Stimulated activated CD8-positive, alpha-beta memory T cell treated with anti-CD3 and anti-CD28 coated beads, Interleukin-15, amount 100 ng/mL, for 24 hours (primary cell): ENCODE data around the gene FPGS.
"Not testable (repeated sequence)": the region's sequence is repeated elsewhere in the genome, so short reads cannot be mapped to it uniquely, and the experiment has no call there.

ENCODE experiments used
- DNase-seq: peaks from one replicate; pipeline ENCODE4 v3.0.0-alpha.2; 2020; ENCODE audit warnings: low read depth

Gene FPGS

DNA sequence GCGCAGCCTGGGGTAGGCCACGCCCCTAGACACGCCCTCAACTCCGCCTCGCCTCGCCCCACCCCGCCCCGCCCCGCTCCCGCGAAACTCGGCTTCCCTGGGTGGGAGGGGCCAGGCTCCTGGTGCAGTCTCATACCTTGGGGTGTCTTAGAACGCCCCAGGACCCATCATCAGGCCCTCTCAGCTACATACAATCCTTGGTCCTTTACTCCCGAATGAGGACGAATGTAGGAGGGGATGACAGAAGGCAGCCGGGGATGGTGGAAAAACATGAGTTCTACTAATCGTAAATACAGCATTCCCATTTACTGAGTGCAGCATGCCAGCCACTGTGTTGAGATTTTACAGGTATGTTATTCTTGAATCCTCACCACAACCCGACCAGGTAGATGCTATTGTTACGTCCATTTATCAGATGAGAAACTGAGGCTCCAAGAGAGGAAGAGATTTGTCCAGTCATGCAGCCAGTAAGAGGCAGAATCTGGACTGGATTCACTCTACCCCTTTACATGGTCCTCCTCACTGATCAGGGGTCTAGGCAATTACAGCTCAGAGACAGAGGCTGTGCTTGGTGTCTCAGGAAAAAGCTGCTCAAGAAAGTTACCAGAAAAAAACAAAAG lies 31.0 kb upstream of the FPGS start:
- no peak for DNase-seq

DNA sequence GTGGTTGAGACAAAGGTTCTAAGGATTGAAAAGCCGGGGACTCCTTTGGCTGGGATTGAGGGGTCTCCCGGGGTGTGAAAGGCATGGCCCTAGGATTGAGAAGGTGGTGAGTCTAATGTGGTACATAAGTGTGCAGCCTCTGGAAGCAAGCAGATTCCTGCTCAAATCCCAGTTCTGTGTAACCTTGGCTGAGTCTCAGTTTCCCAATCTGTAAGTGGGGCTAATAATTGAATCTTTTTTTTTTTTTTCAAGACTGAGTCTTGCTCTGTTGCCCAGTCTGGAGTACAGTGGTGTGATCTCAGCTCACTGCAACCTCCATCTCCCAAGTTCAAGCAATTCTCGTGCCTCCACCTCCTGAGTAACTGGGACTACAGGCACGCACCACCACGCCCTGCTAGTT lies 30.1 kb upstream of the FPGS start:
- no peak for DNase-seq

DNA sequence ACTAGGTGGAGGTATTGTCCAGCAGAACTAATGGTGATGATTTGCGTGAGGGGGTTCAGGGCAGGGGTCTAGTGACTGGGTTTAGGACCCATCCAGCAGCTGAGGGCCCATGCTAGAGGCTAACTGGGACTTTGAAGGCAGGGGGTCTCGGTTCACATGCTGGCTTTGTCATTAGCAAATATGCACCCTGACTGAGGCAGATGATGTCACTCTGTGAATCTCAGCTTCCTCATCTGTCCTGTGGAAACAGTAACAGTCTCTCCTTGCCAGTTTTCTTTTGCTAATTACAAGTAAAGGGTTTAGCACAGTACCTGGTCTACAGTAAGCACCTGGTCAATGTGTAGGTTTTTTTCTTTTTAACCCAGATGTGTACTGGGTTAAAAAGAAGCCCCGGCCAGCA lies 29.4 kb upstream of the FPGS start:
- no peak for DNase-seq

DNA sequence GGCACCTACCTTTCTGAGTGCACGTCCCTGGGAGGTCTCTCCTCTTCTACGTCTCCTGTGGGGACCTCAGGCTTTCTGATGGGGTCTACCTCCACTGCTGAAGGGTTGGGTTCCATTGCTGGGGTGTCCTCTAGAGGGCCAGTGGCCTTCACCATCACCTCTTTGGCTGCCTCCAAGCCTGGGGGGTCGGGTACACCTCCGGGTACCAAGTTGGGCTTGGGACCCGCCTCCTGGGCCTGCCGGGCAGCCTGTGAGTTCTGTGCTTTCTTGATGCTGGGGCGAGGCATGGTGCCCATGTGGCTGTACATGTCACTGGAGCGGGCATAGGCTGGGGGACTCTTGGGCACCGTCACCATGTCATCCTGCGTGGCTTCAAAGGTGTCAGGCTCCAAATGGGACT lies 28.7 kb upstream of the FPGS start:
- no peak for DNase-seq

DNA sequence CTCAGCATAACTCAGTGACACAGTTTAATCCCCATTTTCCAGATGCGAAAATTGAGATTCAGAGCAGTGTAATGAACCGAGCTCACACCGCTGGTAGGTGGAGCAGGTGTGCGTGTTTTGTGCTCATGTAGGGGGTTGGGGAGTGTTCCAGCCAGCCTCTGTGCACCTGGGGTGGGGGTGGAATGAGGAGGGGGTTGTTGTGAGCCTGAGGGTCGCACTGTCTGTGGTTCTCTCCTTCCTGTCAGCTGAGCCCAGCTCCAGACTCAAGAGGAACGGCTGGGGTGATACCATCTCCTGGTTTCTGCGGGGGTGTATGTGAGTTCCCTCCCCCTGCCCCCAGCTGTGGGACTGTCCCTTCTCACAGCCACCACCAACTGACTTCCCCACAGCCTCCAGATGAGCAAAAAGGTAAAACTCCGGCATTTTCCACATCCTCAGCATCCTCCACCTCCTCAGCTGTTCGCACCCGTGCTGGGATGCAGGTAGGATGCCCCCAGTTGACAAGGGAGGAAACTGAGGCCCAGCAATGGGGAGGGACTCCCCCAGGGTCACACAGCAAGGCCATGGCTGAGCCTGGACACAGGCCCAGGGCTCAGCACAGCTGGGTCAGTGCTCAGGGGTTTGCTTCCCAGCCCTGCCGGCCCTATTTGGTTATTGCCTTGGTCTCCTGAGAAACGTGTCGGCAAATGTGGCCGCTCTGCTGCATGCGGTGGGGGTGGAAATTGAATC lies 26.3 kb upstream of the FPGS start:
- DNase-seq, result no peak

DNA sequence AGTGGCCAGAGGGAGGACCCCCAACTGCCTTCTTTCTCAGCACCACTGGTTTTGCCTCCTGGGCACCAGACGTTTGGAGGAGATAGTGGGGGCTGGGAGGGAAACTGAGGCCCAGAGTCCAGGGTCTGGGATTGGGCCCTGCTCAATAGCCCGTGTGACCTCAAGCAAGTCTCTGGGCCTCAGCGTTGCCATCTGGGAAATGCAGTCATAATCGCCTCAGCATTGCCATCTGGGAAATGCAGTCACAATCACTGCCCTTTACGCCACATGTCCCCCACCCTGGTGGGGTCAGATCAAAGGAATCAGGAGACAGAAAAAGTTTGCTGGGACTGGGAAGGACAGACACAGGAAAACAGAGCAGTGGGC lies 25.8 kb upstream of the FPGS start:
- no peak for DNase-seq

DNA sequence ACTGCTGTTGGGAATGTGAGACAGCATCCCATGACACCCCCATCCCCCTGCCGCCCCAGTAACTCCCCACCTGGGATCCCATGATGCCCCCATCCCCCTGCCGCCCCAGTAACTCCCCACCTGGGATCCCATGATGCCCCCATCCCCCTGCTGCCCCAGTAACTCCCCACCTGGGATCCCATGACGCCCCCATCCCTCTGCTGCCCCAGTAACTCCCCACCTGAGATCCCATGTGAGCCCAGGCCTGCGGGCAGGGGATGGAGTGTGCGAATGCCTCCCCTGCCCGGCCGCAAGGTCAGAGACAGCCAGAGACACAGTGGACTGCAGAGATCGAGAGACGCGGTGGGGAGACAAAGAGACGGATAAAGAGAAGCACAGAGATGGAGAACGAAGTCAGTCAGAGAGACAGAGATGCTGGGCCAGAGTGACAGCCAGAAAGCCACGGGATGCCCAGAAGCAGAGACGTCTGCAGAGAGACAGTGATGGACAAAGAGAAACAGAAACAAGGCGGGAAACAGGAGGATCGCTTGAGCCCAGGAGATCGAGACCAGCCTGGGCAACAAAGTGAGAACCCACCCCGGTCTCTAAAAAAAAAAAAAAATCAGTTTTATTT lies 25.2 kb upstream of the FPGS start:
- DNase-seq, result no peak

DNA sequence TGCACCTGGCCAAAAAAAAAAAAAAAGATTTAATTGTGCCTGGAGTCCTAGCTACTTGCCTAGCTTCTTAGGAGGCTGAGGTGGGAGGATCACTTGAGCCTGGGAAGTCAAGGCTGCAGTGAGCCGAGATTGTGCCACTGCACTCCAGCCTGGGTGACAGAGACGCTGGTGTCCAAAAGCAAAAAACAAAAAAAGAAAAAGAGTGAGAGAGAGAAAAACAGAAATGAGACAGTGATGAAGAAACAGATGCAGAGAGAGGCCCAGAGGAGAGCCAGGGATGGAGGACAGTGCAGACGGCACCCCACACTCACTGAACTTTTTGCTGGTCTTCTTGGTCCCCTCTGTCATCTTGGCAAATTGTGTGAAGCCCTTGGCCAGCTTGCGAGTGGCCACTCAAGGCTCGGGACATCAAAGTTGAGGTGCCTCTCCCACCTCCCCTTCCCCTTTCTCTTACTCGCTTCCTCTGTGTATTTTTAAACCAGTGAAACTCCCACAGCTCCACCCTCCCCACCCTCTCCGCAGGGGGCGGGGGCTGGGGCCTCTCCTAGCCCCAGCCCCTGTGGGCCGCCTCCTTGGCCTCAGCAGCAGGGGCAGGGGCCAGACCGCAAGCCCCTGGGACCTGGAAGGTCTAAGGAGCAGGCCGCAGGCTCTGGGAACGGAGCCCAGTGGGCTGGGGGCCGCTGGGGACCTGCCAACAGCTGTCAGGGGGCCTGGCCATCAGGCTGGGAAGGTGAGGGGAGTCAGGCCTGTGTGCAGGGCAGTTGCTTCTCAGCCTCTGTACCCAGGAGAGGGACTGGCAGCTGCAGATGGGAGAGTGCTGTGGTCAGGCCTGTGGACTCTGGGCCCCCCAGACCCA lies 24.2 kb upstream of the FPGS start, which contains the start of gene SH2D3C:
Gene SH2D3C, minus strand, starts transcription at position 387 of the 856 bp plus-strand sequence. Its CDS starts 39 bp downstream, at position 348.
- no peak for DNase-seq

DNA sequence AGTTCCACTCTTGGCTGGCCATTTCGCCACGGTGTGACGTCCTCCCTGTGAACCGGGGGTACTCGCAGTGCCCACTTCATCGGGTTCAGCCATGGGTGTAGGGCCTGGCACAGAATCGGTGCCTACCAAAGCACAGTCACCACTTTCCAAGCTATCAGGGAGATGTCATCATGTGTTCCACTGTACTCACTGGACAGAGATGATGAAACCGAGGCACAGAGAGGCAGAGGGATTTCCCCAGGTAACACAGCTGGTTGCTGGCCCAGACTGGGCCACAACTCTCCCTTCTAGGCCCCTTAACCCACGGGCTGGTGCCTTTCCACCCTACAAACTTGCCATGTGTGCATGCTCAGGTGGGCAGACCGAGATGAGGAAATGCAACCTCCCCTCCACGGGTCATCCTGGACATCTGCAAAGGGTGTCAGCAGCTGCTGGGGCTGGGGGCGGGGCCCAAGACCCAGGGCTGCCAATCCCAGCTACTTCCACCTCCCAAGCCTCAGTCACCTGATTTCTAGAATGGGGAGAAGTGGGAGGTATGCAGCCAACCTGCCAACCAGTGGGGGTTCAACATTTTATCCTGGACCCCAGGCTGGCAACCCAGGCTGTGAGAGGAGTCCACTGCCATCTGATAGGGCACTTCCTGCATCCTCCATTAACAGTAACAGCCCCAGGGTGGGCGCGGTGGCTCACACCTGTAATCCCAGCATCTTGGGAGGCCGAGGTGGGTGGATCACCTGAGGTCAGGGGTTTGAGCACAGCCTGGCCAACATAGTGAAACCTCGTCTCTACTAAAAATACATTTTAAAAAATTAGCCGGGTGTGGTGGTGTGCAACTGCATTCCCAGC lies 23.3 kb upstream of the FPGS start:
- no peak for DNase-seq

DNA sequence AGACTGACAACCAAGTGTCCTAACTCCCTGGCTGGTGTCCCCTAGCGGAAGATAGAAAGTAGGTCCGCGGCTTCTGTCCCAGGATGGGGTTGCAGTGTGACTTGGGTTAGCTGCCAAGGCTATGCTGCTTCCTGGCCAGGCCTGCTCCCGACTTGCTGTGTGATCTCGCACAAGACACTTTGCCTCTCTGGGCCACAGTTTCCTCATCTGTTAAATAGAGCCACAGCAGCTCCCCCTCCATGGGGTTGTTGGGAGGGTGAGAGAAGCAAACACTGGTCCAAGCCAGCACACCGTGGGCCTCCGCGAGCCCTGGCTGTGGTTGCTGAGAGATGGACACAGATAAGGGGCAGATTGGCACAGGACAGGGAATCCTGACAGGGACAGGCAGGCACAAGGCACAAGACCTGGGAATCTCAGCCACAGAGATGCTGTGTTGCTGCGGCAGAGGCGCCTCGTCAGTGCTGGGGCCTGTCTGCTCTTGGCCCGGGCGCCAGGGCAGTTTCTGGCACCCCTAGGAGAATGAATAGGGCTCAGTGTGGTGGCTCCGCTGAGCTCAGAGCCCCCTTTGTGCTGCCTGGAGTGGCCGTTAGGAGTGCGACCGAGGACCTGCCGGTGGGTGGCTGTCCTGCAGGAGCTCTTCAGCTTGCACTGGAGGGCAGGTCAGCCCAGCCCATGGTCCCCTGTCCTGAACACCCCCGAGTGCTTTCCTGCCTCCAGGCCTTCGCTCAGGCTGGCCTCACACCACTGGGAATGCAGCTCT lies 22.4 kb upstream of the FPGS start:
- no peak for DNase-seq

DNA sequence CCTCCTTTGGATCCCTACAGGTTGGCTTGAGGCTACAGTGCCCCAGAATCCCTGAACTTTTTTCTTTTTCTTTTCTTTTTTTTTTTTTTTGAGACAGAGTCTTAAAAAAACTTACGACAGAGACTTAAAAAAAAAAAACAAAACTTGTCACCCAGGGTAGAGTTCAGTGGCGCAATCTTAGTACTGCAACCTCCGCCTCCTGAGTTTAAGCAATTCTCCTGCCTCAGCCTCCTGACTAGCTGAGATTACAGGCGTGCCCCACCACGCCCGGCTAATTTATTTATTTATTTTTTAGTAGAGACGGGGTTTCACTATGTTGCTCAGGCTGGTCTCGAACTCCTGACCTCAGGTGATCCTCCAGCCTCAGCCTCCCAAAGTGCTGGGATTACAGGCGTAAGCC lies 21.8 kb upstream of the FPGS start:
- DNase-seq, result not testable (repeated sequence)

DNA sequence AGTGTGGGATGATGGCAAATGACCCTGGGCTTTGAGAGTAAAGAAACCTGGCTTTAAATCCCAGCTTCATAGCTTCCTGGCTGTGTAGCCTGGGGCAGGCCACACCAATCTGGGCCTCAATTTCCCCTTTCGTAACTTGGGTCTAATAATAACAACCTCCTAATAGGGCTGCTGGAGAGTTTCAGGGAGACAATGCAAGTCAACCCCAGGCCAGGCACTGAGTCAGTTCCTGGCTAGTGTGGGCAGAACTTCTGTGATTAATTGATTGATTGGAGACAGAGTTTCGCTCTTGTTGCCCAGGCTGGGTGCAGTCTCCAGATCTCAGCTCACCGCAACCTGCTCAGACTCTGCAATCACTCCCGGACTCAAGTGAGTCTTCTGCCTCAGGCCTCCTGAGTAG lies 20.9 kb upstream of the FPGS start:
- no peak for DNase-seq

DNA sequence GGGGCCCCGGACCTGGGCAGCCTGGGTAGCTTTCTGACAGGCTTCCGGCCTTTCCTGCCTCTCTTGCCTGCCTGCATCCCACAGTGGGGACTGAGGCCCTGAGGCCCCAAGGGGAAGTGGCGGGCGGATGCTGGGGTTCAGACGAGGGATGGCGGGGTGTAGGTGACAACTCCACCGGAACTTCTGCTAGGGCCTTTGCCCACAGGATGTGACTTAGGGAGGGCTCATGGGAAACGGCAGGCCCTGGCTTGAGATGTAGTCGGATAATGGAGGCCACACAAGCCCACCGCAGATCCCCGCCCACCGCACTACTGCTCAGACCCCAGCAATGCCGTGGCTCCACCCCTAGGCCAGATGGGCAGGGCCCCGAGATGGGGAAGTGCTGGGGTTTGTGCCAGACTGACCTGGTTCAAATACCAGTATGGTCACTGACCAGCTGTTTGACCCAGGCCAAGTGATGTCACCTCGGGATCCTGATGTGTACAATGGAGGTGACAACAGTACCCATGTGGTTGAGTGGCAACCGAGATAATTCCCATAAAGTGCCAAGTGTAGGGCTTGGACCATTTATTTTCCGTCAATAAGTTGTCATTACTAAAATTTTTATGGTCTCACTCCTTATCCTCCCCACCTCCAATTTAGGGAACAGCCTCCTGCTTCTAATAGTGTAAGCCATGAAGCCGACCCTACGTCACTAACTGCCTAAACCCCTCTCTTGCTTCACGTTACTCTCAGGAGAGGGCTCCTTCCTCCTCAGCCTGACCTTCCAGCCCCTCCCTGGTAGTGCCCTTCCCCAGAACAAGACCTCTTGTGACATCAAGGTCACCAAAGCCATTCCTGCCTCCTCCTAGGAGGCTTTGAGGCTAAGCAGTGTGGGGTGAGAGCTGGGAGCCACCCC lies 19.3 kb upstream of the FPGS start:
- DNase-seq, result no peak

DNA sequence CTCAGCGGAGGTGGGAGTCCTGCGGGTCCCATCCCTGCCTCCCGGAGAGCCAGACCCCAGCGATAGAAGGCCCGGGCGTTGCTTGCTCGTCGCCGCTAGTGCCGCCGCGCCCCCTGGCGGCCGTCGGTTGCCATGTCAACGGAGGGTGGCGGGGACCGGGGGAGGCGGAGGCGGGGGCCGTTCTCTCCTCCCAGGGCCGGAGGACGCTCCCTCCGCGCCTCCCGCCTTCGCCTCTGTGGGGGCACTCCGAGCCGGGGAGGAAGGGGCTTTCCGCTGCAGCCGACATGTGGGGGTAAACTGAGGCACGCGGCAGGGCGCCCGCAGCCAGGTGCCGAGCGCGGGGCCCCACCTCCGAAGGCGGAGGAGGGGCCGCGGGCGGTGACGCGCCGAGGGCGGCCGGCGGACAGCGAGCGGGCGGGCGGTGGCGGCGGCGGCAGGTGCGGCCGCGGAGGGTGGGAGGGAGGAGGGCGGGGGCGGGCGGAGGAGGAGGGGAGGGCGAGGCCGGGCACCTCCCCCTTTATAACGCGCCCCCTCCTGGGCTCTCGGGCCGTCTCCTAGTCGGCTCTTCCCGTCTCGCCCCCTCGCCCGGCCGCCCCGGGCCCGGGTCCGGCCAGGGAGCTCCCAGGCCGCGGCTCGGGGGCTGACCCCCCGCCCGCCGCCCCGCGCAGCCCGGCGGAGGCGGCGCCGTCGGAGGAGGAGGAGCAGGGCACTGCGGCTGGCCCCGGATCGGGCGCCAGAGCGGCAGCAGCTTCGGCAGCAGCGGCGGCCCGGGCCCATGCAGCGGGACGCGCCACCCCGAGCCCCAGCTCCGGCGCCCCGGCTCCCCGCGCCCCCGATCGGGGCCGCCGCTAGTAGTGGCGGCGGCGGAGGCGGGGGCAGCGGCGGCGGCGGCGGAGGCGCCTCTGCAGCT lies 17.4 kb upstream of the FPGS start:
- peak; percentile 79 for DNase-seq

DNA sequence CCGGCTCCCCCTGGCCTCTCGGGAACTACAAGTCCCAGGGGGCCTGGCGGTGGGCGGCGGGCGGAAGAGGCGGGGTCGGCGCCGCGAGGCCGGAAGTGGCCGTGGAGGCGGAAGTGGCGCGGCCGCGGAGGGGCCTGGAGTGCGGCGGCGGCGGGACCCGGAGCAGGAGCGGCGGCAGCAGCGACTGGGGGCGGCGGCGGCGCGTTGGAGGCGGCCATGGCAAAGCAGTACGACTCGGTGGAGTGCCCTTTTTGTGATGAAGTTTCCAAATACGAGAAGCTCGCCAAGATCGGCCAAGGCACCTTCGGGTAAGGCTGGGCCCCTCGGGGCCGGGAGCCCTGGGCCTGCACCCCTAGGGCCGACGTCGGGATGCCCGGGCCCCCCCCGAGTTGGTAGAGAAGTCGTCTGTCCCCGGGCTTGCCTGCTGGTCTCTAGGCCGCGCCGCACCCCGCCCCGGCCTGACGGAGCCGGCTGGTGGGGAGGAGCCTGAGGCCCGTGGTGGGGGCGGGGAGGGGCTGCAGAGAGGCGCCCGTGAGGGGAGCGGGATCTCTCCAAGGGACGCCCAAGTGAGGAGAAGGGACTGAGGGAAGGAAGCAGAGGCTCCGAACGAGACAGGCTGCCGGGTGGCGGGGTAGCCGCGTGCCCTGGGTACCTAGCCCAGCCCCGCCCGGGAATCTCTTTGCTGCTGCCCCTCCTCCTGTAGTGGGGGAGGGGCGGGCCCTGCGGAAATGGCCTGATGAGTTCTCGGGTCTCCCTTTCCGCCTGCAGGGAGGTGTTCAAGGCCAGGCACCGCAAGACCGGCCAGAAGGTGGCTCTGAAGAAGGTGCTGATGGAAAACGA lies 16.5 kb upstream of the FPGS start, which contains the start of gene CDK9:
Gene CDK9, plus strand, starts transcription at position 102 of the 840 bp plus-strand sequence. Its CDS starts 115 bp downstream, at position 217.
- DNase-seq, result peak; percentile 89

DNA sequence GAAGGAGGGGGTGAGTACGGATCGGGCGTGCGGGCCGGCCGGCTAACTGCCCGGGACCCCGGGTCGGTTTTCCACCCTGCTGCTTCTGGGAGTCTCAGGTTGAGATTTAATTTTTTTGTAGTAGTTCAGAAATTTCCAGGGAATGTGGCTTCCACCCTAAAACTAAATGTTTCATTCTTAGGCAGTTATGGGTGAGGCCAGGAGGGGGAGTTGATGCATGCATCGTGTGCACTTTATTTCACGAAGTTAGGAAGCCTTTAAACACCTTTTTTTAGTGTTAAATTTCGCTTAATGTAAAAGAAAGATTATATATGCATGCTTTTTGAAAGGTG lies 15.9 kb upstream of the FPGS start:
- no peak for DNase-seq

DNA sequence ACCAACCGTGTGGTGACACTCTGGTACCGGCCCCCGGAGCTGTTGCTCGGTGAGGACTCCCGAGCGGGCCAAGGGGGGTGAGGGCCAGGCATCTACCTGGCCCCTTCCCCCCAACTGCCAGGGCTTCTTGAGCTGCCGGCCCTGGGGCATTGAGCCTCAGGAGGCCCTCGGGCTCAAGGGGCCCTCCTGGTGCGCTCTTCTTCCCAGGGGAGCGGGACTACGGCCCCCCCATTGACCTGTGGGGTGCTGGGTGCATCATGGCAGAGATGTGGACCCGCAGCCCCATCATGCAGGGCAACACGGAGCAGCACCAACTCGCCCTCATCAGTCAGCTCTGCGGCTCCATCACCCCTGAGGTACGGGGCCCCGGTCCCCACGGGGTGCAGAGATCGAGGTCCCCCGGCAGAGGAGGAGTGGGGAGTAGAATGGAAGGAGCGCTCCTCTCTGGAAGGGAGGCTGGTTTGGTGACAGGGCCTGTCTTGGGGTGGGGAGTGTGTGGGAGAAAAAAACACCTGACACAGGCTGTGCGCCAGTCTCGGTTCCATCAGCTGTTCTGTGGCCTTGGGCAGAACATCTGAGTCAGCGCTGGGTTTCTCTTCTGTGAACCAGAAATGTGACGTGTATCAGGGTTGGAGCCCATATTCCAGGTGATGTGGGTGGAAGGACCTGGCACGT lies 14.2 kb upstream of the FPGS start:
- no peak for DNase-seq
